HEK293 (cell line): ENCODE data around the gene LPIN2.

Experiments used
- MEIS1 ChIP-seq: sonication (generic); formaldehyde crosslinking; IDR thresholded peaks from 2 replicates; pipeline ENCODE4 v1.8.1; 2022; ENCODE audit warnings: missing genetic modification reagents, mild to moderate bottlenecking, borderline replicate concordance
- ZSCAN30 ChIP-seq: fragments of 450-650 bp; IDR thresholded peaks from 2 replicates; pipeline ENCODE4 v1.5.1; 2018; ENCODE audit warnings: missing biosample characterization, mild to moderate bottlenecking, missing genetic modification characterization, moderate library complexity
- TF ChIP-seq, protein P1 (sequence below): fragments of 450-650 bp; formaldehyde crosslinking; IDR thresholded peaks from 2 replicates; pipeline ENCODE4 v1.5.1; 2016; ENCODE audit warnings: missing biosample characterization, missing genetic modification characterization

DNA sequence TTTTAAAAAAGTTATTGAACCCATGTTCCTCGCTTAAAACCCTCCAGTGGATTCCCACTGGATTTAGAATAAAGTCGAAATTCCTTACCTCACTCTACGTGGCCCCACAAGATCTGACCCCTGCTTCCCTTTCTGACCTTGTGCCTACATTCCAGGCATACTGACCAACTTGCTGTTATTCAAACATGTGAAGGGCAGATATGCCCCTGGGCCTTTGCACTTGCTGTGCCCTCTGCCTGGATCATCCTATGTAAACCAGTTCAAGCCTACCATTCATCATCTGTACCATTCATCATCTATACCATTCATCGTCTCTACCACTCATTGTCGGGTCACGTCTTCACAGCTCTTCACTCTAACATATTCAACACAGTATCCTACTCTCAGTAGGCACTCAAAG lies 41.3 kb upstream of the LPIN2 start:
- TF ChIP-seq ZSCAN30 (no peak), MEIS1 (CRISPR knock-in tag) (no peak)
- TF ChIP-seq, protein P1, sequence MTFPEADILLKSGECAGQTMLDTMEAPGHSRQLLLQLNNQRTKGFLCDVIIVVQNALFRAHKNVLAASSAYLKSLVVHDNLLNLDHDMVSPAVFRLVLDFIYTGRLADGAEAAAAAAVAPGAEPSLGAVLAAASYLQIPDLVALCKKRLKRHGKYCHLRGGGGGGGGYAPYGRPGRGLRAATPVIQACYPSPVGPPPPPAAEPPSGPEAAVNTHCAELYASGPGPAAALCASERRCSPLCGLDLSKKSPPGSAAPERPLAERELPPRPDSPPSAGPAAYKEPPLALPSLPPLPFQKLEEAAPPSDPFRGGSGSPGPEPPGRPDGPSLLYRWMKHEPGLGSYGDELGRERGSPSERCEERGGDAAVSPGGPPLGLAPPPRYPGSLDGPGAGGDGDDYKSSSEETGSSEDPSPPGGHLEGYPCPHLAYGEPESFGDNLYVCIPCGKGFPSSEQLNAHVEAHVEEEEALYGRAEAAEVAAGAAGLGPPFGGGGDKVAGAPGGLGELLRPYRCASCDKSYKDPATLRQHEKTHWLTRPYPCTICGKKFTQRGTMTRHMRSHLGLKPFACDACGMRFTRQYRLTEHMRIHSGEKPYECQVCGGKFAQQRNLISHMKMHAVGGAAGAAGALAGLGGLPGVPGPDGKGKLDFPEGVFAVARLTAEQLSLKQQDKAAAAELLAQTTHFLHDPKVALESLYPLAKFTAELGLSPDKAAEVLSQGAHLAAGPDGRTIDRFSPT (tag by site-specific recombination): no peak
